Subcutaneous abdominal adipose tissue (tissue), 5 donors: ENCODE measurements around the gene GON7.
"Not testable (repeated sequence)": the region's sequence is repeated elsewhere in the genome, so short reads cannot be mapped to it uniquely, and the experiment has no call there.

Experiments
- H3K27ac ChIP-seq: one replicate; pipeline ENCODE4 v1.7.0; 2013; ENCODE audit warnings: low read depth, mild to moderate bottlenecking, inconsistent platforms, low read length, moderate library complexity
- H3K27me3 ChIP-seq, 5 donors: one replicate each; pipeline ENCODE4 v1.7.0; 2013; ENCODE audit warnings: low read length in 5 of 5, inconsistent platforms in 1 of 5; ENCODE audit not compliant: control insufficient read depth in 5 of 5, insufficient read depth in 4 of 5
- H3K36me3 ChIP-seq, 5 donors: one replicate each; pipeline ENCODE4 v1.7.0; 2013; ENCODE audit warnings: low read length in 5 of 5; ENCODE audit not compliant: control insufficient read depth in 5 of 5, insufficient read depth in 5 of 5
- H3K4me1 ChIP-seq, 5 donors: one replicate each; pipeline ENCODE4 v1.7.0; 2013; ENCODE audit warnings: low read length in 5 of 5, mild to moderate bottlenecking in 3 of 5, moderate library complexity in 1 of 5; ENCODE audit not compliant: control insufficient read depth in 5 of 5, insufficient read depth in 5 of 5
- H3K4me3 ChIP-seq, 5 donors: one replicate each; pipeline ENCODE4 v1.7.0; 2013; ENCODE audit warnings: low read length in 5 of 5, low read depth in 1 of 5
- H3K9ac ChIP-seq, 5 donors: one replicate each; pipeline ENCODE4 v1.7.0; 2013; ENCODE audit warnings: low read length in 5 of 5, mild to moderate bottlenecking in 4 of 5, moderate library complexity in 3 of 5
- H3K9me3 ChIP-seq, 5 donors: one replicate each; pipeline ENCODE4 v1.7.0; 2013; ENCODE audit warnings: low read length in 5 of 5; ENCODE audit not compliant: control insufficient read depth in 5 of 5
- donor health status: healthy.
- donor health status: healthy.
- donor health status: healthy.
- donor health status: healthy.
- donor health status: healthy.

The GON7 gene

GRCh38 chr14:93175492-93175891 lies 31.4 kb downstream of the GON7 start:
- Histone ChIP-seq H3K4me3 (no peak overlapping the region), H3K4me1 (peaks cover 0 to 2% (median 0%) of the 10 kb centered on the region in 5 donors), H3K9ac (no peak overlapping the region), H3K27me3 (peaks cover 0 to 6% (median 0%) of the 10 kb centered on the region in 5 donors), H3K27ac (no peak overlapping the region), H3K9me3 (no peaks in the 10 kb centered on the region), H3K36me3 (no peaks in the 10 kb centered on the region)

- not testable (repeated sequence) for H3K27ac ChIP-seq, H3K27me3 ChIP-seq, H3K4me1 ChIP-seq, H3K4me3 ChIP-seq, H3K9me3 ChIP-seq, H3K36me3 ChIP-seq, H3K9ac ChIP-seq
These were observed 32.1 kb downstream of the GON7 start for GRCh38 chr14:93174731-93175130.

- Histone ChIP-seq H3K9me3 (no peaks in the 10 kb centered on the region), H3K27ac (no peak overlapping the region), H3K36me3 (no peaks in the 10 kb centered on the region), H3K27me3 (peaks cover 0 to 6% (median 0%) of the 10 kb centered on the region in 5 donors), H3K4me1 (peaks cover 0 to 2% (median 0%) of the 10 kb centered on the region in 5 donors), H3K9ac (no peak overlapping the region), H3K4me3 (no peak overlapping the region)
These were observed 32.9 kb downstream of the GON7 start for GRCh38 chr14:93173943-93174395.

GRCh38 chr14:93171376-93171775 lies 35.5 kb downstream of the GON7 start:
- no peaks in the 10 kb centered on the region for H3K9me3 ChIP-seq
- H3K9ac ChIP-seq, result no peak overlapping the region
- H3K36me3 ChIP-seq, result no peaks in the 10 kb centered on the region
- no peak overlapping the region for H3K4me3 ChIP-seq
- H3K27ac ChIP-seq, result no peak overlapping the region
- H3K27me3 ChIP-seq, result peaks cover 0 to 6% (median 0%) of the 10 kb centered on the region in 5 donors
- H3K4me1 ChIP-seq, result no peaks in the 10 kb centered on the region

- H3K27ac ChIP-seq, H3K36me3 ChIP-seq, H3K4me1 ChIP-seq, H3K27me3 ChIP-seq, H3K4me3 ChIP-seq, H3K9ac ChIP-seq, H3K9me3 ChIP-seq: not testable (repeated sequence)
These were observed 36.7 kb downstream of the GON7 start for GRCh38 chr14:93170141-93170540.

- H3K4me3 ChIP-seq, H3K9me3 ChIP-seq, H3K27ac ChIP-seq, H3K36me3 ChIP-seq, H3K9ac ChIP-seq, H3K4me1 ChIP-seq, H3K27me3 ChIP-seq: not testable (repeated sequence)
These were observed 37.2 kb downstream of the GON7 start for GRCh38 chr14:93169619-93170018.

GRCh38 chr14:93168610-93169009 lies 38.3 kb downstream of the GON7 start:
- not testable (repeated sequence) for H3K27me3 ChIP-seq, H3K36me3 ChIP-seq, H3K9me3 ChIP-seq, H3K4me3 ChIP-seq, H3K4me1 ChIP-seq, H3K9ac ChIP-seq, H3K27ac ChIP-seq

GRCh38 chr14:93165271-93166265 lies 41.3 kb downstream of the GON7 start:
- H3K4me3 ChIP-seq, H3K27me3 ChIP-seq, H3K27ac ChIP-seq, H3K4me1 ChIP-seq, H3K9ac ChIP-seq, H3K9me3 ChIP-seq, H3K36me3 ChIP-seq: not testable (repeated sequence)

GRCh38 chr14:93163564-93163963 lies 43.3 kb downstream of the GON7 start:
- no peaks in the 10 kb centered on the region for H3K27me3 ChIP-seq
- no peak overlapping the region for H3K27ac ChIP-seq
- no peaks in the 10 kb centered on the region for H3K4me1 ChIP-seq
- no peaks in the 10 kb centered on the region for H3K36me3 ChIP-seq
- no peak overlapping the region for H3K9ac ChIP-seq
- H3K9me3 ChIP-seq, result no peaks in the 10 kb centered on the region
- H3K4me3 ChIP-seq, result no peak overlapping the region

- H3K4me3 ChIP-seq, result no peak overlapping the region
- H3K9ac ChIP-seq, result no peak overlapping the region
- H3K36me3 ChIP-seq, result no peaks in the 10 kb centered on the region
- no peaks in the 10 kb centered on the region for H3K4me1 ChIP-seq
- H3K9me3 ChIP-seq, result no peaks in the 10 kb centered on the region
- H3K27me3 ChIP-seq, result no peaks in the 10 kb centered on the region
- no peak overlapping the region for H3K27ac ChIP-seq
These were observed 45.4 kb downstream of the GON7 start for GRCh38 chr14:93161411-93161940.
